ENCODE results near the gene TRIM32.

TRIM32 gene

DNA sequence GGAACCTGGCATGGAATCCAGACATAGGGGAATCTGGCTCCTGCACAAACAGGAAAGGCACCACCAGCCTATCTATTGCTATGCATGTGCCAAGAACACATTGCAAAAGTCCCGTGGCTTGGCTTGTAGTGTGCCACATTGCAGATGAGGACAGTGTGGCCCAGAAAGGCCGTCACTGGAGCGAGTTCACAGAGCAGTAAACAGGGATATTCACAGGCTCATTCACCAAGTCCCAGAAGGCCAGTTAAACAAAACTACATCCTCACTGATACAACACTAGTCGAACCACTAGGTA, 39.6 kb upstream of the TRIM32 start:
- TF ChIP-seq, protein P1, sequence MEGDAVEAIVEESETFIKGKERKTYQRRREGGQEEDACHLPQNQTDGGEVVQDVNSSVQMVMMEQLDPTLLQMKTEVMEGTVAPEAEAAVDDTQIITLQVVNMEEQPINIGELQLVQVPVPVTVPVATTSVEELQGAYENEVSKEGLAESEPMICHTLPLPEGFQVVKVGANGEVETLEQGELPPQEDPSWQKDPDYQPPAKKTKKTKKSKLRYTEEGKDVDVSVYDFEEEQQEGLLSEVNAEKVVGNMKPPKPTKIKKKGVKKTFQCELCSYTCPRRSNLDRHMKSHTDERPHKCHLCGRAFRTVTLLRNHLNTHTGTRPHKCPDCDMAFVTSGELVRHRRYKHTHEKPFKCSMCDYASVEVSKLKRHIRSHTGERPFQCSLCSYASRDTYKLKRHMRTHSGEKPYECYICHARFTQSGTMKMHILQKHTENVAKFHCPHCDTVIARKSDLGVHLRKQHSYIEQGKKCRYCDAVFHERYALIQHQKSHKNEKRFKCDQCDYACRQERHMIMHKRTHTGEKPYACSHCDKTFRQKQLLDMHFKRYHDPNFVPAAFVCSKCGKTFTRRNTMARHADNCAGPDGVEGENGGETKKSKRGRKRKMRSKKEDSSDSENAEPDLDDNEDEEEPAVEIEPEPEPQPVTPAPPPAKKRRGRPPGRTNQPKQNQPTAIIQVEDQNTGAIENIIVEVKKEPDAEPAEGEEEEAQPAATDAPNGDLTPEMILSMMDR (IDR thresholded peaks at IDR 0.05; ENCODE audit: control insufficient read depth, extremely low read depth, insufficient read depth) = no peak
- H3K4me3 ChIP-seq (ENCODE audit: low read depth, low read length) = no peak overlapping the region
- DNase-seq (ENCODE audit: low read depth) = no peak

DNA sequence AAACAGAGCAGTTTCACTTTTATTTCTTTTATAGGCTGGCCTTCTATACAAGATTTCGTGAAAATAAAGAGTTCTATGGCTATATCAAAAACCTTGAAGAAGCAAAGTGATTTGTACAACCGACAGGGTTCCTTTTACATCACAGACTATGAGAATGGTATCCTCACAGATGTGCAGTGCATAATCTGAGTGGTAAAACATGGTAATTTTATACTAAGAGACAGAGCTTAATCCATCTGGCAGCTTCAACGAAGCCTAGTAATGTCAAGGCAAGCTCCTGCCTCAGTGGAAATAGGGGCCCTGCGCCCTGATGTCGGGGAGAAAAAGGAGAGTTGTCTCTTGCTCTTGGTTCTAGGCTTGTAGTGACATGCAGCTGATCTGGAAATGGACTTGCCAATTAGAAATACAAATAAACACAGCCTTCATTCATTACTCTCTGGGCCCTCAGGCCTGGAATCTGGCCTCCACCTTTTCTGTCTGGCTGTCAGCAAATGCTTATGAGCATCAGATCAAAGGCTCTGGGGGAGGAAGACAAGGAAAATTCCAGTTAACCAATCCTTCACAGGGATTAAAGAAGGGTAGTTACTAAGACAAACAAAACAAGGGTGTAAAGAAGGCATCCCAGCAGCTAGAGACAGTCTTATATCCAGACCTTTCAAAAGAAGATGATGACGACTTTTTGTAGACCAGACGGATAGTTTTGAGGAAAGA, 33.6 kb upstream of the TRIM32 start:
- DNase-seq (ENCODE audit: low read depth) = no peak
- TF ChIP-seq, protein P1 (IDR thresholded peaks at IDR 0.05; ENCODE audit: control insufficient read depth, extremely low read depth, insufficient read depth) = no peak
- H3K4me3 ChIP-seq (ENCODE audit: low read depth, low read length) = no peak overlapping the region

DNA sequence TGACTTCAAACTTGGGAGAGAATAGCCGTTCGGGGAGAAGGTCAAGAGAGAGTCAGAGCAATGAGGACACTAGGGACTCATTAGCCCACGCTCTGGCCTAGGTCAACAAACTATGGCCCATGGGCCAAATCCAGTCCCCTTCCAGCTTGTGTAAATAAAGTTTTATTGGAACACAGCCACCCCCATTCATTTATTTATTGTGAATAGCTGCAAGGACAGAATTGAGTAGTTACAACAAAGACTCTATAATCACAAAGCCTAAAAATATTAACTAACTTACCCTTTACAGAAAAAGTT, 33.1 kb upstream of the TRIM32 start:
- TF ChIP-seq, protein P1 (IDR thresholded peaks at IDR 0.05; ENCODE audit: control insufficient read depth, extremely low read depth, insufficient read depth) = no peak
- DNase-seq (ENCODE audit: low read depth) = peak; percentile 35
- no peak overlapping the region for H3K4me3 ChIP-seq (ENCODE audit: low read depth, low read length)

DNA sequence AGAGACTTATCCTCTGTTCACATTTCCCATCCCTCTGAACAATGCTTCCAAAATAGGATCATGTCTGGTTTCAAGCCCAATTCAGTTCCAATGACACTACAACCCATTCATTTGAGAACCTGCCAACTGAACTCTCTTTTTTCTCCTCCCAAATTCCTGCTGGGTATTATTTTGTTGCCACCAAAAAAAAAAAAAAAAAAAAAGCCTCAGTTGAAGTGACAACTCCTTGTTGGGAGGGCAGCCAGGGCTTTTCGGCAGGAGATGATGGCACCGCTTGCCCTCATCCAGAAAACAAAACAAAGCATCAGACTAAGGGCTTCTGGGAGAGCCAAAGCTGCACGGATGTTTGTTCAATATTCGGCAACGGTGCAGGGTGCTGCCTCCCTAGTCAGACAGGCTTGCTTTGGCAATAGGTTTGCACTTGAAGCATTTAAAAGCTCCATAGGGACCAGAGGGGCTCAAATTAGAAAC, 30.6 kb upstream of the TRIM32 start:
- TF ChIP-seq, protein P1 (IDR thresholded peaks at IDR 0.05; ENCODE audit: control insufficient read depth, extremely low read depth, insufficient read depth) = no peak
- H3K4me3 ChIP-seq (ENCODE audit: low read depth, low read length) = no peak overlapping the region
- no peak for DNase-seq (ENCODE audit: low read depth)

DNA sequence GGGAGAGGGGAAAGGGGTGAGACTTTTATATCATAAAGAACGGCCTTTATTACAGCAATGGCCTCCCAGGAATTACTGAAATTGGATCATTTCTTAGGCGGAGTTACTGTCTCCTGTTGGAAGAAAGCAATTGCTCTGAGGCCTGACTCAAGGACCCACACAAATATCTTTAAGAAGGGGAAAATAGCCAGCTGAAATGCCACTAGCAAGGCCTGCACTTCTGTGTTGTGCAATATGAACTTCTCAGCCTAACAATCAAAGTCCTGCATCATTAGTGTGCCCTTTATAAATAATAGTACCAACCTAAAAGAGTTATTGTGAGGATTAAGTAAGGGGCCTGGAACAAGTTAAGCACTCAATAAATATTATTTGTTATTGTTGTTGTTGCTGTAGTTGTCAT, 30.1 kb upstream of the TRIM32 start:
- no peak overlapping the region for H3K4me3 ChIP-seq (ENCODE audit: low read depth, low read length)
- TF ChIP-seq, protein P1 (IDR thresholded peaks at IDR 0.05; ENCODE audit: control insufficient read depth, extremely low read depth, insufficient read depth) = no peak
- DNase-seq (ENCODE audit: low read depth) = no peak

DNA sequence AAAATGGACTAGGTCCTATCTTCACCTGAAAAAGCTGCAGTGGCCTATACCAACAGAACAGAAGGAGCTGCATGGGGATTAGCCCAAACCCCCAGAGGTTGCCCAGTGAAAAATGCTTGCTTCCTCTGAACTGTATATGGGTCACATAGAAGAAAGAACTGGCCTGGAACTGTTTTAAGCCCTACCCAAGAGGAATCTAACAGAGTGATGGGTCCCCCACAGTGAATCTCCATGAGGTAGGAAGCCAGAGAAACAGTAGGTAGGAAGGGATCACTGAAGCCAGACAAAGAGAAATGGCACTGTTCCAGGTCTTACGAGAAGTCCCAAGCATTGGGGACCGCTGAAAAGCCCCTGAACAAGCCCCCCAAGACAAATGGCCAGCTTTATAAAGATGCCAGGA, 28.8 kb upstream of the TRIM32 start:
- no peak overlapping the region for H3K4me3 ChIP-seq (ENCODE audit: low read depth, low read length)
- no peak for DNase-seq (ENCODE audit: low read depth)
- TF ChIP-seq, protein P1 (IDR thresholded peaks at IDR 0.05; ENCODE audit: control insufficient read depth, extremely low read depth, insufficient read depth) = no peak

Measured in LNCaP clone FGC (cell line).